ENCODE results near the gene MSI2. TPM values are rescaled to one million over a fixed set of nuclear protein-coding genes. Genes with fewer than 3 reads are reported as not detected.

The MSI2 gene
- total RNA-seq, 6 experiments from 2014 or later, result 12.0 to 22.6 (median 19.4) TPM

DNA sequence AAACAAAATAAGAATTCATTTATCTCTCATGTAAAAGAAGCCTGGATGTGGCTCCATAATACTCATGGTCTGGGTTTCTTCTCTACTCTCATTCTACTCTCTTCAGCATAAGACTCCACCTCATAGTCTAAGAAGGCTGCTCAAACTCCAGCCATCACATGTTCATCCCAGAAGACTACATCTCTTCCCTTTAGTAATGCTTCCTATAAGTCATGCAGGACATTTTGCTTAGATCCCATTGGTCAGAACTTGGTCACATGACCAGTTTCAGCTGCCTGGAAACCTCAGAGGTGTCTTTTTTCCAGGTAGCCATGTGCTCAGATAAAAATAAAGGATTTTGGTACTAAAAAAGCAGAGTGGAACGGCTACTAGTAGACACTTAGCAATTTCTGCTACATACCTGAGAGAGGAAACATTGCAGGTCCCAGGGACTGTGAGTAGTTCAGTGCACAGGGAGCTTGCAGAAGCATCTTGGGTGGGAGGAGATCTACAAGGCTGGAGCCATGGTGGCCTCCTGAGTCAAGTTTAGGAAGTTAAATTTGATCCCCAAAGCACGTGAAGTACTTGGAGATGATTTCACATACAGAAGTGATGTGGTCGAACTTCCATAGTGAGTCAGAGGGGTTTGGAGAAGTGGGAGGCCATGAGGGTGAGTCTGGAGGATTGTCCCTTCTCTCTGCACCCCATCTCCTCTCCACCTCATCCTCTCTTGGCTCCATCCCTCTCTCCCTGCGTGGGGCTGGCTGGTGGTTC, 378.6 kb downstream of the MSI2 start:
- WGBS (ENCODE audit: insufficient coverage, low coverage, low lambda C conversion rate, missing lambda C conversion rate), result 84% methylated on average over 4 of the region's 4 CpGs
- DNase-seq (no peak), ATAC-seq (no peak)
- no peaks in the 10 kb centered on the region for H3K36me3 ChIP-seq
- TF ChIP-seq, protein P1, sequence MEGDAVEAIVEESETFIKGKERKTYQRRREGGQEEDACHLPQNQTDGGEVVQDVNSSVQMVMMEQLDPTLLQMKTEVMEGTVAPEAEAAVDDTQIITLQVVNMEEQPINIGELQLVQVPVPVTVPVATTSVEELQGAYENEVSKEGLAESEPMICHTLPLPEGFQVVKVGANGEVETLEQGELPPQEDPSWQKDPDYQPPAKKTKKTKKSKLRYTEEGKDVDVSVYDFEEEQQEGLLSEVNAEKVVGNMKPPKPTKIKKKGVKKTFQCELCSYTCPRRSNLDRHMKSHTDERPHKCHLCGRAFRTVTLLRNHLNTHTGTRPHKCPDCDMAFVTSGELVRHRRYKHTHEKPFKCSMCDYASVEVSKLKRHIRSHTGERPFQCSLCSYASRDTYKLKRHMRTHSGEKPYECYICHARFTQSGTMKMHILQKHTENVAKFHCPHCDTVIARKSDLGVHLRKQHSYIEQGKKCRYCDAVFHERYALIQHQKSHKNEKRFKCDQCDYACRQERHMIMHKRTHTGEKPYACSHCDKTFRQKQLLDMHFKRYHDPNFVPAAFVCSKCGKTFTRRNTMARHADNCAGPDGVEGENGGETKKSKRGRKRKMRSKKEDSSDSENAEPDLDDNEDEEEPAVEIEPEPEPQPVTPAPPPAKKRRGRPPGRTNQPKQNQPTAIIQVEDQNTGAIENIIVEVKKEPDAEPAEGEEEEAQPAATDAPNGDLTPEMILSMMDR (IDR thresholded peaks at IDR 0.05), result no peak
- no peak for TF ChIP-seq POLR2A (IDR thresholded peaks at IDR 0.05)
- no peaks in the 10 kb centered on the region for H3K4me1 ChIP-seq
- no peak overlapping the region for H3K27ac ChIP-seq
- H3K27me3 ChIP-seq, result no peaks in the 10 kb centered on the region
- intact Hi-C loops (cut with DNase I), result no loop called here
- H3K9me3 ChIP-seq, result no peaks in the 10 kb centered on the region
- no peak overlapping the region for H3K4me3 ChIP-seq

DNA sequence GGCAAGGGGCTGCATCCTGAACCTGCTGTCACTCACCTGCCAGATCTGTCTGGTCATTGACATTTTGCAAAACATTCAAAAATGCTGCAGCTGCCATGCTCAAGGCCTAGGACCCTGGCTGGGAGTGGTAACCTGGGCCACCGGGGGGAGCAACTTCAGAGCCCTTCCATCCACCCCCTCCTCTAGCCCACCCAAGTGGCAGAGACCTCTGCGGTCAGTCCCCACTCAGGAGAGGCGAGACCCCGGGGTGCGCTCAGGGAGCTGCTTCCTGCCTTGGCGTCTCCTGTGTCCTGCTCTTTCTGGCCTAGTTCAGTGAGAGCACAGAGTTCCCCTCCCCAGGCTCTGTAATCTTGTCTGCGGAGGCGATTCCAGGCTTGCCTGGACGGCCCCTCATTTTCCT, 380.0 kb downstream of the MSI2 start:
- TF ChIP-seq POLR2A (IDR thresholded peaks at IDR 0.05), result no peak
- TF ChIP-seq, protein P1 (IDR thresholded peaks at IDR 0.05), result no peak
- no peak for DNase-seq
- Histone ChIP-seq H3K9me3 (no peaks in the 10 kb centered on the region), H3K4me1 (no peaks in the 10 kb centered on the region), H3K36me3 (no peaks in the 10 kb centered on the region), H3K27me3 (no peaks in the 10 kb centered on the region), H3K4me3 (no peak overlapping the region), H3K27ac (no peak overlapping the region)
- WGBS (ENCODE audit: insufficient coverage, low coverage, low lambda C conversion rate, missing lambda C conversion rate), result 74% methylated on average over 4 of the region's 9 CpGs
- ATAC-seq, result no peak
- intact Hi-C loops (cut with DNase I), result no loop called here

- H3K27ac ChIP-seq, result no peak overlapping the region
- H3K36me3 ChIP-seq, result no peaks in the 10 kb centered on the region
- TF ChIP-seq POLR2A (IDR thresholded peaks at IDR 0.05), result no peak
- no peaks in the 10 kb centered on the region for H3K27me3 ChIP-seq
- no peaks in the 10 kb centered on the region for H3K9me3 ChIP-seq
- H3K4me1 ChIP-seq, result no peaks in the 10 kb centered on the region
- DNase-seq (no peak), ATAC-seq (no peak)
- H3K4me3 ChIP-seq, result no peak overlapping the region
- intact Hi-C loops (cut with DNase I), result no loop called here
- WGBS (ENCODE audit: insufficient coverage, low coverage, low lambda C conversion rate, missing lambda C conversion rate), result 87% methylated on average over 16 of the region's 20 CpGs
These were observed 380.8 kb downstream of the MSI2 start for GRCh38 chr17:57636985-57637665.

DNA sequence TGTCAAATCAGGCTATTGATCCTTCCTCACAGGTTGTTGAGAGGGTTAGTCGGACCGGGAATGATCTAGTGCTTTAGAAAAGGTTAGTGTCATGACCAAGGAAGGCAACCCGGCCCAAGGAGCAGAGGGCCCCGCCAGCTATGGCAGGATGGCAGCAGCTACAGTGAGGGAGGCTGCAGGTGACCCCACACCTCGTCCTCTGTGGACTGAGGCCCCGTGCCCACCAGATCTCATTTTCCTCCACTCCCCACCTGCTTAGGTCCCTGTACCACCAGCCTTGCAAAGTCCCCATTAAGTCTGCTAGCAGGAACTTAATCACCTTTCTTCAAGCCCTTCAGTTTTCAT, 381.3 kb downstream of the MSI2 start:
- Histone ChIP-seq H3K4me1 (no peaks in the 10 kb centered on the region), H3K9me3 (no peaks in the 10 kb centered on the region), H3K27me3 (no peaks in the 10 kb centered on the region), H3K27ac (no peak overlapping the region), H3K4me3 (no peak overlapping the region), H3K36me3 (no peaks in the 10 kb centered on the region)
- 81% methylated on average over 3 of the region's 6 CpGs for WGBS (ENCODE audit: insufficient coverage, low coverage, low lambda C conversion rate, missing lambda C conversion rate)
- intact Hi-C loops (cut with DNase I), result no loop called here
- TF ChIP-seq, protein P1 (IDR thresholded peaks at IDR 0.05), result no peak
- TF ChIP-seq POLR2A (IDR thresholded peaks at IDR 0.05), result no peak
- no peak for DNase-seq
- ATAC-seq, result no peak

DNA sequence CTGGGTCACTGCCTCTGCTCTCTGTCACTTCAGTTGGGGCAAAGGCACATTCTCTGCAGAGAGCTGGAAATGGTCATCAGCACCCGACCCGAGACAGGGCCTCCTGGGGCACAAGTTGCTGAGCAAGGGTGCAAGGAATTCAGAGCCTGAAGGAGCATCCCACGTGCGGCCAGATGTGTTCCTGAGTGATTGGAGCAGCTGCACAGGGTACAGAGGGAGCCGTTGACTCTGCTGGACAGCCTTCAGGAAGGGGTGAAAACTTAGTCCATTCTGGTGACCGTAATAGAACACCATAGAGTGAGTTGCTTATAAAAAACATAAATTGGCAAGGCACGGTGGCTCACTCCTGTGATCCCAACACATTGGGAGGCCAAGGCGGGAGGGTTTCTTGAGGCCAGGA, 382.0 kb downstream of the MSI2 start:
- 93% methylated on average over 3 of the region's 8 CpGs for WGBS (ENCODE audit: insufficient coverage, low coverage, low lambda C conversion rate, missing lambda C conversion rate)
- ATAC-seq (no peak), DNase-seq (no peak)
- H3K4me3 ChIP-seq, result no peak overlapping the region
- H3K27me3 ChIP-seq, result no peaks in the 10 kb centered on the region
- H3K4me1 ChIP-seq, result no peaks in the 10 kb centered on the region
- no peaks in the 10 kb centered on the region for H3K9me3 ChIP-seq
- no peaks in the 10 kb centered on the region for H3K36me3 ChIP-seq
- TF ChIP-seq POLR2A (IDR thresholded peaks at IDR 0.05), result no peak
- TF ChIP-seq, protein P1 (IDR thresholded peaks at IDR 0.05), result no peak
- H3K27ac ChIP-seq, result no peak overlapping the region
- intact Hi-C loops (cut with DNase I), result no loop called here

All from right lobe of liver (tissue), 6 donors.